Keratinocyte (primary cell): ENCODE data around the gene TOPORS. TPM values are rescaled to one million over a fixed set of nuclear protein-coding genes. Genes with fewer than 3 reads are reported as not detected.

Experiments
- DNase-seq: peaks from one replicate; pipeline ENCODE4 v3.0.0-alpha.2; 2011; ENCODE audit warnings: low read depth, missing footprints, low spot score
- FAIRE-seq: peaks from 2 replicates; lab custom pipeline; 2011; peaks lifted over from hg19 to GRCh38; lab: Jason Lieb, UNC
- H2AFZ ChIP-seq: 2 replicates; pipeline ENCODE4 v1.6.0; 2012; ENCODE audit warnings: low read length, control low read depth, inconsistent platforms; ENCODE audit not compliant: control insufficient read depth
- H3K27ac ChIP-seq: 2 replicates; pipeline ENCODE4 v1.5.1; 2011; ENCODE audit warnings: low read length; ENCODE audit not compliant: control insufficient read depth, insufficient read depth
- H3K27me3 ChIP-seq: 3 replicates; pipeline ENCODE4 v1.6.0; 2011; ENCODE audit warnings: low read length; ENCODE audit not compliant: control insufficient read depth, insufficient read depth; ENCODE audit errors: extremely low read depth
- H3K36me3 ChIP-seq, 2 experiments: 2 replicates in 1 of 2; 3 replicates in 1 of 2; pipeline ENCODE4 v1.5.1; 2011; ENCODE audit warnings: low read length in 2 of 2, mild to moderate bottlenecking in 1 of 2; ENCODE audit not compliant: control insufficient read depth in 2 of 2, insufficient read depth in 2 of 2; ENCODE audit errors: extremely low read depth in 1 of 2
- H3K4me1 ChIP-seq: 3 replicates; pipeline ENCODE4 v1.5.1; 2011; ENCODE audit warnings: low read length; ENCODE audit not compliant: control insufficient read depth, insufficient read depth; ENCODE audit errors: extremely low read depth
- H3K4me2 ChIP-seq: 3 replicates; pipeline ENCODE4 v1.6.0; 2011; ENCODE audit warnings: low read depth, low read length; ENCODE audit not compliant: control insufficient read depth, insufficient read depth; ENCODE audit errors: extremely low read depth
- H3K4me3 ChIP-seq, 3 experiments: fragments of 200-600 bp in 1 of 3; sonication (generic) in 1 of 3; 2 replicates in 2 of 3; 3 replicates in 1 of 3; pipeline ENCODE4 v1.5.1; 2011 to 2016; ENCODE audit warnings: low read length in 3 of 3, mild to moderate bottlenecking in 3 of 3, control low read depth in 2 of 3, inconsistent platforms in 1 of 3, low read depth in 1 of 3, mixed read lengths in 1 of 3, mixed run types in 1 of 3, moderate library complexity in 1 of 3; ENCODE audit not compliant: control insufficient read depth in 2 of 3, insufficient read depth in 2 of 3; ENCODE audit errors: extremely low read depth in 1 of 3
- H3K79me2 ChIP-seq: 2 replicates; pipeline ENCODE4 v1.6.0; 2012; ENCODE audit warnings: low read length; ENCODE audit not compliant: control insufficient read depth, insufficient read depth
- H3K9ac ChIP-seq: 3 replicates; pipeline ENCODE4 v1.6.0; 2011; ENCODE audit warnings: low read length; ENCODE audit not compliant: control insufficient read depth, insufficient read depth; ENCODE audit errors: extremely low read depth
- H3K9me1 ChIP-seq: 3 replicates; pipeline ENCODE4 v1.6.0; 2011; ENCODE audit warnings: low read length; ENCODE audit not compliant: control insufficient read depth, insufficient read depth; ENCODE audit errors: extremely low read depth
- H3K9me3 ChIP-seq: 2 replicates; pipeline ENCODE4 v1.5.1; 2012; ENCODE audit warnings: low read depth, low read length; ENCODE audit not compliant: control insufficient read depth
- H4K20me1 ChIP-seq: 3 replicates; pipeline ENCODE4 v1.6.0; 2011; ENCODE audit warnings: low read length; ENCODE audit not compliant: control insufficient read depth, insufficient read depth; ENCODE audit errors: extremely low read depth
- CTCF ChIP-seq, 3 experiments: IDR thresholded peaks in 1 of 3; conservative IDR thresholded peaks in 1 of 3; optimal IDR thresholded peaks in 1 of 3; 2 replicates in 2 of 3; 3 replicates in 1 of 3; pipeline versions ENCODE3 to v1.5.1; 2011; ENCODE audit warnings: low read length in 3 of 3, mild to moderate bottlenecking in 3 of 3, moderate library complexity in 2 of 3, control low read depth in 1 of 3, inconsistent platforms in 1 of 3; ENCODE audit not compliant: insufficient read depth in 2 of 3; ENCODE audit errors: extremely low read depth in 1 of 3
- EZH2 ChIP-seq: IDR thresholded peaks from one replicate; pipeline ENCODE4 v1.6.1; 2012; ENCODE audit warnings: inconsistent platforms, mild to moderate bottlenecking, low read length, moderate library complexity
- dilution Hi-C: fragments of 300-500 bp; cut with MboI; formaldehyde crosslinking; loops from one replicate; pipeline ENCODE4 v1.7.0; 2020; ENCODE audit warnings: low sequenced_read_pairs; ENCODE audit not compliant: extremely low pct_ligation_motif_present
- polyA plus RNA-seq, 5 experiments: library from polyadenylated mRNA; depleted of rRNA in 3 of 5; stranded (reverse) in 3 of 5; stranded (forward) in 1 of 5; unstranded in 1 of 5; fragments of >200 nt; gene quantifications; 1 replicate in 1 of 5; 2 replicates in 3 of 5; 3 replicates in 1 of 5; pipeline versions ENCODE4 v1.2.1 to v1.2.3, GENCODE V29; 2011 to 2012; ENCODE audit warnings: missing spikeins in 2 of 5, low read depth in 1 of 5, low replicate concordance in 1 of 5

The TOPORS gene
- polyA plus RNA-seq, 1 donor (not counting 4 experiments of a cell fraction or from before 2014, with no cell fraction given) = 17.1 TPM

DNA sequence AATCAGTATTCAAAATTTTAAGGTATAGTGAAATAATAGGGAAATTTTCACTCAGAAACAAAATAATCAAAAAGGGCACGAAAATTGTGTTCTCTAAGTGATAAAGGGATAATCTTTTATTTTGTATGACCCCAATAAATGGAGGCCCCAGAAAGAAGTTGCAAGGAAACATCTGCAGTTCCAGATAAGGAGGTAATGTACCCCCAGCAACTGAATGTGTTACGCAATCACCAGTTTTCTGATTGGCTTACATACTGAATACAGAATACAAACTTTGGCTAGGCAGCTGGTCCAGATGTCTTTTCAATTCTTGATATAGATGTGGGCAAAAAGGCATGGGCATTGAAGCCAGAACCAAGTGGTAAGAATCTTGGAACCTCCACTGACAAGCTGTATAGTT, 1.7 kb upstream of the TOPORS start:
- Histone ChIP-seq H4K20me1 (peaks cover 3% of the 10 kb centered on the region), H3K27me3 (no peaks in the 10 kb centered on the region), H3K9me1 (no peaks in the 10 kb centered on the region), H3K4me3 (no peak overlapping the region), H3K36me3 (peaks cover 2 to 3% of the 10 kb centered on the region in 2 experiments), H3K9me3 (no peaks in the 10 kb centered on the region), H3K4me1 (peaks cover 12% of the 10 kb centered on the region), H3K27ac (no peak overlapping the region), H2AFZ (no peak overlapping the region), H3K4me2 (no peak overlapping the region), H3K79me2 (peaks cover 39% of the 10 kb centered on the region), H3K9ac (no peak overlapping the region)
- dilution Hi-C loops = loop anchor here (25.0 kb wide), 1 partner anchor 117 kb away; no protein-coding TSS in a partner anchor
- DNase-seq (no peak), FAIRE-seq (no peak)
- TF ChIP-seq CTCF (optimal IDR thresholded peaks at IDR 0.05 in 1 of 3, IDR thresholded peaks at IDR 0.05 in 1 of 3, conservative IDR thresholded peaks at IDR 0.05 in 1 of 3; ENCODE audit: extremely low read depth in 1 of 3, insufficient read depth in 2 of 3, low read length in 3 of 3) = no peak

- H3K4me2 ChIP-seq = peak overlapping the region; percentile 94
- H3K27ac ChIP-seq = peak overlapping the region; percentile 91
- dilution Hi-C loops = loop anchor here (25.0 kb wide), 1 partner anchor 114 kb away; no protein-coding TSS in a partner anchor
- peak overlapping the region; percentile 75 for H2AFZ ChIP-seq
- peak overlapping the region; percentile 64 to 97 (median 77) for H3K4me3 ChIP-seq
- H3K27me3 ChIP-seq = no peaks in the 10 kb centered on the region
- FAIRE-seq (peak; percentile 57), DNase-seq (peak; percentile 30)
- H3K9ac ChIP-seq = peak overlapping the region; percentile 91
- no peak for TF ChIP-seq EZH2
- TF ChIP-seq CTCF (optimal IDR thresholded peaks at IDR 0.05 in 1 of 3, IDR thresholded peaks at IDR 0.05 in 1 of 3, conservative IDR thresholded peaks at IDR 0.05 in 1 of 3; ENCODE audit: extremely low read depth in 1 of 3, insufficient read depth in 2 of 3, low read length in 3 of 3) = no peak
- H4K20me1 ChIP-seq = peaks cover 3% of the 10 kb centered on the region
- no peaks in the 10 kb centered on the region for H3K9me1 ChIP-seq
- peaks cover 12% of the 10 kb centered on the region for H3K4me1 ChIP-seq
- H3K9me3 ChIP-seq = no peaks in the 10 kb centered on the region
- peaks cover 61% of the 10 kb centered on the region for H3K79me2 ChIP-seq
- peaks cover 2 to 3% of the 10 kb centered on the region in 2 experiments for H3K36me3 ChIP-seq
Measured at GRCh38 chr9:32551276-32552051, 922 bp downstream of the TOPORS start.
